OCI-LY1 (cell line): Measurements from ENCODE around the gene NFIX.

Experiments
- EZH2 ChIP-seq: fragments of 200-600 bp; sonication (generic), shearing (Covaris generic); IDR thresholded peaks from 2 replicates; pipeline ENCODE4 v1.8.0; 2017; ENCODE audit warnings: borderline replicate concordance, mixed run types, mild to moderate bottlenecking, antibody characterized with exemption, low read length, moderate library complexity, mixed read lengths
- TF ChIP-seq, protein P1 (sequence below): fragments of 200-600 bp; sonication (generic), shearing (Covaris generic); IDR thresholded peaks from 2 replicates; pipeline ENCODE4 v1.5.1; 2017; ENCODE audit warnings: mild to moderate bottlenecking, antibody characterized with exemption, low read length, moderate library complexity, mixed read lengths

DNA sequence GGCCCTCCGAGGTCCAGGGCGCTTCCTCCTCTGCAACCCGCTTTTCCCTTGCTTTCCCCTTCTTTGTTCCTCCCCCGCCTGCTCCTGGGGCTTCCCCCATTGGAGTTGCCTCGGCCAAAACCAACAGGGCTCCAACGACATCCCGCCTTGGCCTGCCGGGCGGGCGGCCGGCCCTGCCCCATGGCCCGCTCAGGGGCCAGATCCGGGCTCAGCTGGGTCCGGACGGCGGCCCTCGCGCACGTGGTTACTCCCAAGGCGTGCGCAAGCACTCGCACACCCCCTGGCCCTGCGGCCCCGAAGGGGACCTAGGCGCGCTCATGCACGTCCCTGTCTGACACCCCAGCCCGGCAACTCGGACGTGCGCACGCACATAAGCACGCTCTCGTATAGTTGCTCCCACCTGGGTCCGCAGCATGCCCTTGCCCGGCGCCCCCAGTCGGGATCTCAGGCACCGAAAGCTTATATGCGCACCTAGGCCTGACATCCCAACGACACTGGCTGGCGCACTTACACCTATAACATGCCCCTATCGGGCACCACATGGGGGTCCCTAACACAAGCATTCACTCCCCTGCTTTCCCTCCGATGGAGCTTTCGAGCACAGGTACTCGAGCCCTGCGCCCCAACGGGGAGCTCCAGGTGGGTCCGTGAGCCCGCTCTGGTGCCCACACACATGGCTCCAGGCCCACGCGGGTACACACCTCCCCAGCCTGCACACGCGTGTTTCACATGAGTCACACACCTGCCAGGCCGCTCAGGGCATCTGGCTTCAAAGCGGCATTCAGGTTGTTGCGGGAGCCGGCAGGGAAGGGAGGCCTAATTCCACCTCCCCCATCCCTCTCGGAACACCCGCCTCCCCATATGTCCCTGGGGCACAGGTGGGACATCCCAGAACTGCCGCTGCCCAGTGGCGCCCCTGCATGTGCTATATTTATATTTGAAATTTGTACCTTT lies 15.0 kb downstream of the NFIX start:
- TF ChIP-seq, protein P1, sequence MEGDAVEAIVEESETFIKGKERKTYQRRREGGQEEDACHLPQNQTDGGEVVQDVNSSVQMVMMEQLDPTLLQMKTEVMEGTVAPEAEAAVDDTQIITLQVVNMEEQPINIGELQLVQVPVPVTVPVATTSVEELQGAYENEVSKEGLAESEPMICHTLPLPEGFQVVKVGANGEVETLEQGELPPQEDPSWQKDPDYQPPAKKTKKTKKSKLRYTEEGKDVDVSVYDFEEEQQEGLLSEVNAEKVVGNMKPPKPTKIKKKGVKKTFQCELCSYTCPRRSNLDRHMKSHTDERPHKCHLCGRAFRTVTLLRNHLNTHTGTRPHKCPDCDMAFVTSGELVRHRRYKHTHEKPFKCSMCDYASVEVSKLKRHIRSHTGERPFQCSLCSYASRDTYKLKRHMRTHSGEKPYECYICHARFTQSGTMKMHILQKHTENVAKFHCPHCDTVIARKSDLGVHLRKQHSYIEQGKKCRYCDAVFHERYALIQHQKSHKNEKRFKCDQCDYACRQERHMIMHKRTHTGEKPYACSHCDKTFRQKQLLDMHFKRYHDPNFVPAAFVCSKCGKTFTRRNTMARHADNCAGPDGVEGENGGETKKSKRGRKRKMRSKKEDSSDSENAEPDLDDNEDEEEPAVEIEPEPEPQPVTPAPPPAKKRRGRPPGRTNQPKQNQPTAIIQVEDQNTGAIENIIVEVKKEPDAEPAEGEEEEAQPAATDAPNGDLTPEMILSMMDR: no peak
- no peak for TF ChIP-seq EZH2
